H9 (cell line): ENCODE results near the gene SLC6A7. TPM values are rescaled to one million over a fixed set of nuclear protein-coding genes. Genes with fewer than 3 reads are reported as not detected.

Source experiments
- DNase-seq: peaks from one replicate; pipeline ENCODE4 v3.0.0-alpha.2; 2017
- H2AFZ ChIP-seq: one replicate; pipeline ENCODE4 v1.6.1; 2013; ENCODE audit warnings: mild to moderate bottlenecking, low read length, control low read depth, moderate library complexity
- H2AK5ac ChIP-seq: 2 replicates; pipeline ENCODE4 v1.6.1; 2013; ENCODE audit warnings: low read length, control low read depth, mixed read lengths; ENCODE audit not compliant: insufficient read length
- H2BK120ac ChIP-seq: one replicate; pipeline ENCODE4 v1.6.1; 2013; ENCODE audit warnings: low read depth, mild to moderate bottlenecking, low read length, control low read depth, inconsistent platforms; ENCODE audit not compliant: poor library complexity, severe bottlenecking
- H2BK12ac ChIP-seq: 2 replicates; pipeline ENCODE4 v1.6.1; 2013; ENCODE audit warnings: low read length, control low read depth, mixed read lengths, low read depth; ENCODE audit not compliant: insufficient read length
- H2BK15ac ChIP-seq: 2 replicates; pipeline ENCODE4 v1.6.1; 2013; ENCODE audit warnings: low read depth, low read length, control low read depth
- H2BK20ac ChIP-seq: one replicate; pipeline ENCODE4 v1.6.1; 2013; ENCODE audit warnings: low read depth, mild to moderate bottlenecking, low read length, control low read depth, inconsistent platforms; ENCODE audit not compliant: poor library complexity, severe bottlenecking
- H2BK5ac ChIP-seq: 2 replicates; pipeline ENCODE4 v1.6.1; 2013; ENCODE audit warnings: low read length, control low read depth, mixed read lengths; ENCODE audit not compliant: insufficient read length
- H3K14ac ChIP-seq: 2 replicates; pipeline ENCODE4 v1.6.1; 2013; ENCODE audit warnings: low read length, control low read depth; ENCODE audit not compliant: insufficient read depth
- H3K18ac ChIP-seq: 2 replicates; pipeline ENCODE4 v1.6.1; 2013; ENCODE audit warnings: low read depth, mild to moderate bottlenecking, mixed read lengths, low read length, control low read depth; ENCODE audit not compliant: insufficient read length
- H3K23ac ChIP-seq: 2 replicates; pipeline ENCODE4 v1.6.1; 2013; ENCODE audit warnings: low read length, control low read depth, mixed read lengths, low read depth; ENCODE audit not compliant: insufficient read length
- H3K23me2 ChIP-seq: 2 replicates; pipeline ENCODE4 v1.6.1; 2013; ENCODE audit warnings: low read depth, mild to moderate bottlenecking, mixed read lengths, low read length, control low read depth; ENCODE audit not compliant: insufficient read length, poor library complexity, severe bottlenecking
- H3K27ac ChIP-seq: 2 replicates; pipeline ENCODE4 v1.5.1; 2013; ENCODE audit warnings: low read length, control low read depth, mixed read lengths, low read depth; ENCODE audit not compliant: insufficient read length
- H3K27me3 ChIP-seq: 2 replicates; pipeline ENCODE4 v1.6.1; 2013; ENCODE audit warnings: low read length, control low read depth, inconsistent platforms; ENCODE audit not compliant: insufficient read depth
- H3K4ac ChIP-seq: 2 replicates; pipeline ENCODE4 v1.6.1; 2013; ENCODE audit warnings: low read depth, mild to moderate bottlenecking, control low read depth, inconsistent platforms, low read length, moderate library complexity
- H3K4me1 ChIP-seq: 2 replicates; pipeline ENCODE4 v1.6.1; 2013; ENCODE audit warnings: low read length, control low read depth, inconsistent platforms; ENCODE audit not compliant: insufficient read depth
- H3K4me2 ChIP-seq: 2 replicates; pipeline ENCODE4 v1.6.1; 2013; ENCODE audit warnings: low read length, control low read depth, mixed read lengths; ENCODE audit not compliant: insufficient read length, insufficient read depth
- H3K56ac ChIP-seq: 2 replicates; pipeline ENCODE4 v1.6.1; 2013; ENCODE audit warnings: low read depth, mild to moderate bottlenecking, mixed read lengths, low read length, control low read depth; ENCODE audit not compliant: insufficient read length
- H3K79me1 ChIP-seq: 2 replicates; pipeline ENCODE4 v1.6.1; 2013; ENCODE audit warnings: low read depth, mild to moderate bottlenecking, moderate library complexity, low read length, control low read depth, inconsistent platforms; ENCODE audit not compliant: insufficient read depth, poor library complexity, severe bottlenecking
- H3K79me2 ChIP-seq: 2 replicates; pipeline ENCODE4 v1.6.1; 2013; ENCODE audit warnings: low read length, control low read depth, inconsistent platforms; ENCODE audit not compliant: insufficient read depth
- H3K9ac ChIP-seq: 2 replicates; pipeline ENCODE4 v1.6.1; 2013; ENCODE audit warnings: low read length, control low read depth, mixed read lengths; ENCODE audit not compliant: insufficient read length; ENCODE audit errors: extremely low read depth
- H3K9me3 ChIP-seq: one replicate; pipeline ENCODE4 v1.6.1; 2013; ENCODE audit warnings: low read depth, low read length, inconsistent platforms; ENCODE audit not compliant: control insufficient read depth
- H3T11ph ChIP-seq: one replicate; pipeline ENCODE4 v1.6.1; 2013; ENCODE audit warnings: mild to moderate bottlenecking, low read length, control low read depth, inconsistent platforms
- H4K20me1 ChIP-seq: one replicate; pipeline ENCODE4 v1.6.1; 2013; ENCODE audit not compliant: control insufficient read depth, insufficient read length, insufficient read depth
- H4K5ac ChIP-seq: 2 replicates; pipeline ENCODE4 v1.6.1; 2013; ENCODE audit warnings: low read depth, mild to moderate bottlenecking, mixed read lengths, low read length, control low read depth; ENCODE audit not compliant: insufficient read length
- H4K8ac ChIP-seq: replicated peaks from 2 replicates; pipeline ENCODE4 v1.6.1; 2013; ENCODE audit warnings: low read length, control low read depth, mixed read lengths, low read depth; ENCODE audit not compliant: insufficient read length
- H4K91ac ChIP-seq: 2 replicates; pipeline ENCODE4 v1.6.1; 2013; ENCODE audit warnings: low read depth, mild to moderate bottlenecking, moderate library complexity, mixed read lengths, low read length, control low read depth; ENCODE audit not compliant: insufficient read length
- H3K27ac Mint-ChIP-seq, 3 experiments: 2 replicates in 2 of 3; 3 replicates in 1 of 3; pipeline ENCODE4 v1.8.0; 2020 to 2021; ENCODE audit warnings: mixed read lengths in 3 of 3, mild to moderate bottlenecking in 1 of 3, moderate library complexity in 1 of 3
- H3K27me3 Mint-ChIP-seq: 2 replicates; pipeline ENCODE4 v1.8.0; 2021; ENCODE audit warnings: low read depth, mild to moderate bottlenecking, moderate library complexity, mixed read lengths
- H3K36me3 Mint-ChIP-seq, 3 experiments: 2 replicates in 2 of 3; 3 replicates in 1 of 3; pipeline ENCODE4 v1.8.0; 2020 to 2021; ENCODE audit warnings: low read depth in 3 of 3, mixed read lengths in 3 of 3; ENCODE audit not compliant: insufficient read depth in 1 of 3
- H3K4me1 Mint-ChIP-seq, 2 experiments: 2 replicates each; pipeline ENCODE4 v1.8.0; 2020; ENCODE audit warnings: mixed read lengths in 2 of 2
- H3K4me3 Mint-ChIP-seq, 2 experiments: 2 replicates in 1 of 2; 3 replicates in 1 of 2; pipeline ENCODE4 v1.8.0; 2020 to 2021; ENCODE audit warnings: mild to moderate bottlenecking in 2 of 2, mixed read lengths in 2 of 2, moderate library complexity in 1 of 2
- H3K9me3 Mint-ChIP-seq, 2 experiments: 2 replicates in 1 of 2; 3 replicates in 1 of 2; pipeline ENCODE4 v1.8.0; 2020; ENCODE audit warnings: mild to moderate bottlenecking in 2 of 2, mixed read lengths in 2 of 2, moderate library complexity in 1 of 2
- CTCF ChIP-seq: fragments of 200-600 bp; sonication (generic); conservative IDR thresholded peaks from 3 replicates; pipeline ENCODE4 v1.8.0; 2021; ENCODE audit warnings: antibody characterized with exemption, mild to moderate bottlenecking
- WGBS: extraction: QIAGEN DNeasy Blood & Tissue Kit; methylation state at CpG from one replicate; pipeline ENCODE4 v1.1.7; 2013; ENCODE audit warnings: missing lambda C conversion rate, low lambda C conversion rate, mixed read lengths; ENCODE audit not compliant: insufficient read length; ENCODE audit errors: extremely low coverage; 5-methylcytosine and 5-hydroxymethylcytosine counted together
- total RNA-seq: library from RNA; stranded (reverse); gene quantifications from 2 replicates; pipeline ENCODE4 v1.2.1, GENCODE V29; 2021

Gene SLC6A7
- total RNA-seq, 1 experiment from 2014 or later: not detected

- no CpG with 5 or more reads among the region's 9 CpGs for WGBS
- Histone ChIP-seq H2AFZ (peak overlapping the region; percentile 81), H2BK12ac (no peak overlapping the region), H3K23ac (no peak overlapping the region), H4K8ac (no peak overlapping the region), H2BK15ac (no peak overlapping the region), H2BK120ac (no peak overlapping the region), H3K56ac (no peak overlapping the region), H3K79me2 (no peaks in the 10 kb centered on the region), H4K20me1 (no peaks in the 10 kb centered on the region), H3K4me1 (peaks cover 4% of the 10 kb centered on the region), H3K9me3 (no peaks in the 10 kb centered on the region), H3K9ac (no peak overlapping the region), H3T11ph (no peak overlapping the region), H2BK5ac (no peak overlapping the region), H3K14ac (peak overlapping the region; percentile 10; the same call in 1 of the 2 replicates), H3K4ac (no peak overlapping the region), H2BK20ac (no peak overlapping the region), H3K4me2 (peak overlapping the region; percentile 27), H3K23me2 (peaks cover 5% of the 10 kb centered on the region), H3K27me3 (no peaks in the 10 kb centered on the region; the same call in 1 of the 2 replicates), H4K91ac (no peak overlapping the region), H2AK5ac (no peak overlapping the region), H3K18ac (no peak overlapping the region), H3K27ac (no peak overlapping the region), H3K79me1 (no peaks in the 10 kb centered on the region), H4K5ac (no peak overlapping the region)
- Mint-ChIP-seq H3K36me3 (no peaks in the 10 kb centered on the region; a peak in 1 of 7 replicates), H3K4me1 (peaks cover 24 to 39% of the 10 kb centered on the region in 2 experiments), H3K27ac (peak overlapping the region in 1 of 3 experiments; percentile 68; a peak in 2 of 7 replicates), H3K27me3 (peaks cover 34% of the 10 kb centered on the region), H3K4me3 (peak overlapping the region; percentile 42 to 79; a peak in 4 of 5 replicates), H3K9me3 (no peaks in the 10 kb centered on the region)
- TF ChIP-seq CTCF: no peak
- DNase-seq: no peak
These were observed 33.9 kb upstream of the SLC6A7 start for GRCh38 chr5:150156027-150156368.
